GM12873 (cell line): ENCODE results near the gene MAML2.

ENCODE experiments used
- CTCF ChIP-seq: IDR thresholded peaks from 2 replicates; pipeline ENCODE4 v1.5.1; 2012; ENCODE audit warnings: low read depth, mild to moderate bottlenecking, moderate library complexity, low read length, control low read depth; ENCODE audit not compliant: insufficient read depth; ENCODE audit errors: missing control alignments

MAML2 gene

DNA sequence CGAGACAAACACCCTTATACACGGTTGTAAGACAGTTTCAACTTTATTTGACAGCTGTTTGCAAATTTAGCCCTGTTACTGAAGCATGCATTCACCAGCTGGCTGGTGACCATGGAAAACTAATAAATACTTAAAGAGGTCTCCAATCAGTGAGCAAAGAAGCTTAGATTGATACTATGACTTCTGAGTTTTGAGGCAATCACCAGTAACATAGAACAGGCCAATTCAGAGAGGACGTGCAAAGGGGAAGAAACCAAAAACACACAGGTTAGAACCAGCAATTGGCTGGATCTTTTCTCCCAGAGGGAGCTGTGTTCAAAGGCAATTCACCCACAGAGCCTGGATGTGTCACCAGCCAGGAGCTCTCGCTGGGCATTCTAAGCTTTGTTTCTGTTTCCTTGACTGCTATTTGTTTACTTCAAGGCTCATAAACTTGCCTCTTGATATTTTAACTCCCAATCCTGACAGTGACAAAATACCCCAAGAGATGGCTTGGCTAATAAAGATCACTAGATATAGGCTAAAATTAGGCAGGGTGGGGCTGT lies 305.5 kb downstream of the MAML2 start:
- no peak for TF ChIP-seq CTCF

DNA sequence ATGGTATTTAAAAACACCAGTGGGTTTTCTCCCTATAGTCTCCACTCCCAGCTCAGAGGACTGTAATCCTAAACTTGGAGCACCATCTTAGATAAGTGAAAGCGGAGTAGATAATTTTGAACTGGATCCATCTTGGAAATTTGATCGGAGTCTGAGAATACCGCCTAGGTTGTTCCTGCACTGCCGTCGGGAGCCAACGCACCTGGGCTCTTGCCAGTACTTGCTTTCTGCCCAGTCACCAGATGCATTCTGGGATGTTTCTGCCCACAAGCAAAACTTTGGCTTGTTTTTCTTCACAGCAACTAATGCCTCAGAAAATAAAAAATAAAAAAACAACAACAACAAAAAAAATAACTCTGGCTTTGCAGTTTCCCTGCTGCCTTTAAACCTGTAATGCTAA lies 306.1 kb downstream of the MAML2 start:
- TF ChIP-seq CTCF = no peak

DNA sequence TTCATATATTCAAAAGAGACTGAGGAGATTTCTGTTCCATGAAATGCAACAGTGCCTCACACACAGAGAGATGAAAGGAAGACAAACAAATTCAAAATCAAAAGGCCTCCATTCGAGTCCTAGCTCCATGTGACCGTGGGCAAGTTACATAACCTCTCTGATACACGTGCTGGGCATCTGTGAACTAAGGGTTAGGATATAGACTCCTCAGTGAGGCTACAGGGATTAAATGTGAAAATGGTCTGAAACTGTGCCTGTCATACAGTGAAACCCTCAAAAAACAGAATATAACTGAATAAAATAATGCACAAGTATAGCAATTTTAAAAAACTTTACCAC lies 307.3 kb downstream of the MAML2 start:
- TF ChIP-seq CTCF = no peak

- no peak for TF ChIP-seq CTCF
Measured at GRCh38 chr11:96035031-96035739, 307.8 kb downstream of the MAML2 start.

GRCh38 chr11:96033599-96033998 lies 309.4 kb downstream of the MAML2 start:
- no peak for TF ChIP-seq CTCF

DNA sequence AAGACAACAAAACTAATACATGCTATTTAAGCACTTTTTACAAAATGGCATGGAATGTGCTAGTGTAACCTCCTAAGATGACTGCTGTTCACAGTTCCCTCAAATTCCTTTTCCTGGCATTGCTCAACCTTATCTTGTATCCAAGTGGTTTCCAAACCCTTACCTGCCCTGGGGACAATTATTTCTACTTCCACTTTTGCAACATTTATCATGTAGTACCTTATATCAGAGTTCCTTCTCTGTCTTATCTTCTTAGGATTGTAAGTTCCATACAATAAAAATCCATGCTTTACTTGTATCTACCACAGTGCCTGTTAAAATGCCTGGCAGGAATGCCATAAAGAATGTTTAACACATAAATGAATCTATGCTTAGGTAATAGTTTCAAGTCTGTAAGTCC lies 309.9 kb downstream of the MAML2 start:
- no peak for TF ChIP-seq CTCF

DNA sequence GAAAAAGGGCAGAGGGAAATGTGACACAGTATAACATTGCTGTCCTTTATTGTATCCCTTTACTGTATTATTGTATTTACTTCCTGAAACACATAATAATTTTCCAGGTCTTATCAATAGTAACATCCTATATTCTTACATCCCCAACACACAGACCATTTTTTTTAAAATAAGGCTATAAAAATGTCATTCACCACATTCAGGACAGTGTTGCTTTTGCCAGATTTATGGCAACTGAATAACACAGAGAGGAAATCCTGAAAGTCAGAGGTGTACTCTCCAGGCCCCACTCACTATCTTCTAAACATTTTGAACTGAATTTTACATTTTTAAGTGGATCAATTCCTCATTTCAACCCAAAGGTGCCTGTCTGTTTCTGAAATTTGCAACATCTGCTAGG lies 314.2 kb downstream of the MAML2 start:
- no peak for TF ChIP-seq CTCF

DNA sequence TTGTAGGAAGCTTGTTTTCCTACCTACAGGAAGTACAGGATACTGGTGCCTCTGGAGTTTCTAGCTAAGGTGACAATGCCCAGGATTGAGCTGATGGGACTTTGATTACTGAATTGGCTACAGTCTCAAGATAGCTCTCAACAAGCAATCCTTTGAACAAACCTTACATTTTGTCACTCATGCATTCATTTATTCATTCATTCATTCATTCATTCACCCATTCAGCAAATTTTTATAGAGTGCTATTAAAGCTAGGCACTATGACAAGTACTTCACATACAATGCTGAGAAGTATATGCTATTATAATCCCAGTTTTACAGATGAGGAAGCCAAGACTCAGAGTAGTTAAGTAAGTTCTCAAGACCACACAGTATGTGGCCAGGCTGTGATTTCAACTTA lies 316.0 kb downstream of the MAML2 start:
- no peak for TF ChIP-seq CTCF
